H1 (cell line): ENCODE results near the gene IGSF9B. TPM values are rescaled to one million over a fixed set of nuclear protein-coding genes. Genes with fewer than 3 reads are reported as not detected.

Source experiments
- GABPA ChIP-seq: IDR thresholded peaks from 2 replicates; pipeline ENCODE4 v1.6.1; 2011; ENCODE audit warnings: mild to moderate bottlenecking, low read length, moderate library complexity, borderline replicate concordance; ENCODE audit not compliant: insufficient read depth
- polyA plus RNA-seq, 7 experiments: library from polyadenylated mRNA; depleted of rRNA in 3 of 7; stranded (reverse) in 5 of 7; unstranded in 2 of 7; fragments of >200 nt in 5 of 7; fragments of 200-250 nt in 2 of 7; gene quantifications; 1 replicate in 5 of 7; 2 replicates in 1 of 7; 4 replicates in 1 of 7; pipeline versions ENCODE4 v1.2.1 to v1.2.3, GENCODE V29; 2011 to 2013; ENCODE audit warnings: missing spikeins in 2 of 7, mixed read lengths in 2 of 7
- total RNA-seq: library from RNA; stranded (reverse); fragmentation: NEBNext Ultra II Directional; extraction: Animal tissue kit (Norgen Biotek cat#: 25700); gene quantifications from 2 replicates; pipeline ENCODE4 v1.2.1, GENCODE V29; 2021

IGSF9B gene
- total and polyA plus RNA-seq, 2 of the 8 experiments (the other 6 are each of a cell fraction or from before 2014, with no cell fraction given), result 16.5 to 49.2 TPM

DNA sequence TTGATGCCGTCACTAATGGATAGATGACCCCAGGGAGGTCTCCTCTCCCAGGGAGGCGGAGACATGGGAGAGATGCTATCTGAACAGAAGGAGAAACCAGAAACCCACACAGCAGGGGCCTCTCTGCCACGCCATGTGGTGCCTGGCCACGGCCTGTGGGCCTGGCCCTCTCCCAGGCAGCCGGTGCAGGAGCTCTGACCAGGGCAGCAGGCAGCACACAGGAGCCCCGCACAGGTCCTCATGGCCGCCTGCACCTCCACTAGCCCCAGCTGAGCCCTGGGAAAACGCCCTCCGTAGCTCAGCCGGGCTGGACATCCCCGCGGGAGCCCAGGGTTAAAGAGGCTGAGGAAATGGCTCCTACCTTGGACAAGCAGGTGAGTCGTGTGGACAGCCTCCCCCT is 19.8 kb downstream of the IGSF9B start (continued):
- no peak for TF ChIP-seq GABPA
